Smooth muscle cell (in vitro differentiated cells): Measurements from ENCODE around the gene DLG2. TPM values are rescaled to one million over a fixed set of nuclear protein-coding genes. Genes with fewer than 3 reads are reported as not detected.

Source experiments
- DNase-seq: peaks from one replicate; lab custom pipeline; 2025; ENCODE audit not compliant: unreplicated experiment; lab: John Stamatoyannopoulos, UW
- H2AFZ ChIP-seq: fragments of 200-600 bp; sonication (generic); 2 replicates; pipeline ENCODE4 v1.6.0; 2016; ENCODE audit warnings: antibody characterized with exemption, low read depth, mild to moderate bottlenecking
- H3F3A ChIP-seq: fragments of 200-600 bp; sonication (generic); 2 replicates; pipeline ENCODE4 v1.6.0; 2017; ENCODE audit warnings: antibody characterized with exemption, low read depth
- H3K27ac ChIP-seq: fragments of 200-600 bp; sonication (generic); 2 replicates; pipeline ENCODE4 v1.5.1; 2016; ENCODE audit warnings: low read depth, mild to moderate bottlenecking
- H3K27me3 ChIP-seq: fragments of 200-600 bp; sonication (generic); 2 replicates; pipeline ENCODE4 v1.6.1; 2016; ENCODE audit warnings: low read depth, mild to moderate bottlenecking
- H3K36me3 ChIP-seq: fragments of 200-600 bp; sonication (generic); 2 replicates; pipeline ENCODE4 v1.5.1; 2016; ENCODE audit warnings: low read depth
- H3K4me1 ChIP-seq: fragments of 200-600 bp; sonication (generic); 2 replicates; pipeline ENCODE4 v1.5.1; 2016; ENCODE audit warnings: low read depth
- H3K4me2 ChIP-seq: fragments of 200-600 bp; sonication (generic); 2 replicates; pipeline ENCODE4 v1.6.0; 2016; ENCODE audit warnings: mild to moderate bottlenecking
- H3K4me3 ChIP-seq: fragments of 200-600 bp; sonication (generic); 2 replicates; pipeline ENCODE4 v1.5.1; 2016; ENCODE audit warnings: mild to moderate bottlenecking
- H3K79me2 ChIP-seq: fragments of 200-600 bp; sonication (generic); 2 replicates; pipeline ENCODE4 v1.6.0; 2016; ENCODE audit warnings: low read depth, mild to moderate bottlenecking
- H3K9ac ChIP-seq: fragments of 200-600 bp; sonication (generic); 2 replicates; pipeline ENCODE4 v1.6.0; 2016; ENCODE audit warnings: low read depth
- H3K9me3 ChIP-seq: fragments of 200-600 bp; sonication (generic); replicated peaks from 2 replicates; pipeline ENCODE4 v1.5.1; 2016; ENCODE audit warnings: low read depth
- H4K20me1 ChIP-seq: fragments of 200-600 bp; sonication (generic); 2 replicates; pipeline ENCODE4 v1.6.0; 2016; ENCODE audit warnings: low read depth
- CTCF ChIP-seq: fragments of 200-600 bp; sonication (generic); IDR thresholded peaks from 2 replicates; pipeline ENCODE4 v1.5.1; 2017; ENCODE audit warnings: borderline replicate concordance, mild to moderate bottlenecking, antibody characterized with exemption; ENCODE audit not compliant: insufficient read depth, poor library complexity, severe bottlenecking
- WGBS: methylation state at CpG from one replicate; pipeline ENCODE4 v1.1.7; 2016; ENCODE audit warnings: low lambda C conversion rate; 5-methylcytosine and 5-hydroxymethylcytosine counted together
- polyA plus RNA-seq: library from polyadenylated mRNA; unstranded; fragments of >200 nt; fragmentation: Nextera tagmentation; extraction: Ambion mirVana; gene quantifications from 2 replicates; pipeline ENCODE4 v1.2.1, GENCODE V29; 2016
- total RNA-seq: library from RNA; depleted of rRNA; stranded (reverse); fragments of >200 nt; gene quantifications from 2 replicates; pipeline ENCODE4 v1.2.3, GENCODE V29; 2014

DLG2 gene
- total and polyA plus RNA-seq, 2 experiments from 2014 or later, result 0.74 to 1.1 TPM

GRCh38 chr11:84902445-84902844 lies 724.7 kb downstream of the DLG2 start:
- Histone ChIP-seq H3F3A (peaks cover 4% of the 10 kb centered on the region), H3K27ac (no peak overlapping the region), H3K27me3 (no peaks in the 10 kb centered on the region), H3K4me3 (no peak overlapping the region), H2AFZ (no peak overlapping the region), H4K20me1 (no peaks in the 10 kb centered on the region), H3K9ac (no peak overlapping the region), H3K4me2 (no peak overlapping the region), H3K4me1 (peaks cover 5% of the 10 kb centered on the region), H3K9me3 (no peaks in the 10 kb centered on the region), H3K36me3 (no peaks in the 10 kb centered on the region), H3K79me2 (no peaks in the 10 kb centered on the region)
- TF ChIP-seq CTCF, result no peak
- DNase-seq, result no peak
- WGBS, result 59% methylated on average over 3 of the region's 3 CpGs

DNA sequence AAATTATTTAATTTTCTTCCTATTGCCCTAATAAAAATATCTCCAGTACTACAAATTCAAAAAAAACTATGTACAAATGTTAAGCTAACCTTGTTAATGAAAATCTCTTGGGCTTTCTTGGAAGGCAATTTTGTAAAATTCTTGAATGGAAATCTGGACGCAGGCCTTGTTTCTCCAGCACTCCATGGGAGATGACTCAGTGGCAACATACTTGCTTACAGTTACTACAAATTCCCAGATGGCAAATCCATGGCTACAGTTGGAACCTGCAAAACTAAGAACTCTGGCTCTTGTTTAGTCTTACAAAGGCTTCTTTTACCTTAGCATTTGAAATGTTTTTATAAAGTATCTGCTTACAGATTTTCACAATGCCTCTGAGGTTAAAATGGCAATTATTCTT lies 725.2 kb downstream of the DLG2 start:
- peaks cover 5% of the 10 kb centered on the region for H3K4me1 ChIP-seq
- 7% methylated on average over 1 of the region's 1 CpG for WGBS

GRCh38 chr11:84899740-84900139 lies 727.4 kb downstream of the DLG2 start:
- Histone ChIP-seq H3K27me3 (no peaks in the 10 kb centered on the region), H3K4me3 (no peak overlapping the region), H3K79me2 (no peaks in the 10 kb centered on the region), H3K4me2 (no peak overlapping the region), H3F3A (peaks cover 4% of the 10 kb centered on the region), H3K9me3 (no peaks in the 10 kb centered on the region), H3K4me1 (no peaks in the 10 kb centered on the region), H3K9ac (no peak overlapping the region), H4K20me1 (no peaks in the 10 kb centered on the region), H3K36me3 (no peaks in the 10 kb centered on the region), H2AFZ (no peak overlapping the region), H3K27ac (no peak overlapping the region)
- no peak for DNase-seq
- TF ChIP-seq CTCF, result peak; percentile 12

More for the DNA sequence above, 725.2 kb downstream of the DLG2 start:
- Histone ChIP-seq H3K4me3 (no peak overlapping the region), H3K9me3 (no peaks in the 10 kb centered on the region), H3K27me3 (no peaks in the 10 kb centered on the region), H3K36me3 (no peaks in the 10 kb centered on the region), H3F3A (peaks cover 4% of the 10 kb centered on the region), H3K79me2 (no peaks in the 10 kb centered on the region), H3K4me2 (no peak overlapping the region), H3K27ac (peak overlapping the region; percentile 9), H2AFZ (no peak overlapping the region), H3K9ac (no peak overlapping the region), H4K20me1 (no peaks in the 10 kb centered on the region)
- no peak for TF ChIP-seq CTCF
- DNase-seq, result no peak

DNA sequence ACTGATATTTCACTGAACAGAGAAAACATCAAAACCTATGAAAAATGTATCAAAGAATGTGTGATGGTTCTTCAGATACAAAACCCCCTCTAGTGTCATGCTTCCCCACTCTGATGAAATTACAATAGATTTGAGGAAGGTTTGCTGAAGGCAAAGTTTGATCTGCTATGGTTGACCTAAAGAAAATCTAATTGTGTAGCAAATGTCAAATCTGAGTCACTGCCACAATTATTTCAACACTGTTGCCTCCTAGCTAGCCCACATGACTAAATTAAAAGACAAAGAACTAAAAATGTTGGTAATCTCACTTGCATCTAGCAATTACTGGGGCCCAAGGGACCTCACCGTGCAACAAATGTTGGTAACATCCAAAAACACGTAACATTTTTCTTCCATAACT lies 728.0 kb downstream of the DLG2 start:
- no peaks in the 10 kb centered on the region for H3K36me3 ChIP-seq
- no peaks in the 10 kb centered on the region for H3K4me1 ChIP-seq
- H3K9ac ChIP-seq, result no peak overlapping the region
- no peaks in the 10 kb centered on the region for H3K9me3 ChIP-seq
- no peak overlapping the region for H3K4me3 ChIP-seq
- DNase-seq, result no peak
- H3K79me2 ChIP-seq, result no peaks in the 10 kb centered on the region
- WGBS, result 90% methylated on average over 2 of the region's 2 CpGs
- H4K20me1 ChIP-seq, result no peaks in the 10 kb centered on the region
- H3K27ac ChIP-seq, result no peak overlapping the region
- H3K4me2 ChIP-seq, result no peak overlapping the region
- H3K27me3 ChIP-seq, result no peaks in the 10 kb centered on the region
- no peak overlapping the region for H2AFZ ChIP-seq
- no peak for TF ChIP-seq CTCF
- peaks cover 4% of the 10 kb centered on the region for H3F3A ChIP-seq
